ENCODE data around the gene FRS2.
A peak's percentile ranks its signal among the peaks of the same experiment; 100 is the strongest.
"Not testable (repeated sequence)": the region's sequence is repeated elsewhere in the genome, so short reads cannot be mapped to it uniquely, and the experiment has no call there.

FRS2 gene

GRCh38 chr12:69470189-69471075 lies at the start of gene FRS2:
Gene FRS2, plus strand, starts transcription at chr12:69470388. Its CDS starts 98,643 bp downstream, at chr12:69569031.
- DNase-seq = peak; percentile 90

- no peak for DNase-seq
Measured at GRCh38 chr12:69421548-69421947, 48.6 kb upstream of the FRS2 start.

- no peak for DNase-seq
Measured at GRCh38 chr12:69423037-69423905, 46.9 kb upstream of the FRS2 start.

- DNase-seq = no peak
Measured at GRCh38 chr12:69425417-69425816, 44.8 kb upstream of the FRS2 start.

- DNase-seq = no peak
Measured at GRCh38 chr12:69428351-69429073, 41.7 kb upstream of the FRS2 start.

GRCh38 chr12:69430942-69431590 lies 39.1 kb upstream of the FRS2 start:
- no peak for DNase-seq

- DNase-seq = peak; percentile 13
Measured at GRCh38 chr12:69431591-69432222, 38.5 kb upstream of the FRS2 start.

GRCh38 chr12:69433653-69434052 lies 36.5 kb upstream of the FRS2 start:
- DNase-seq = no peak

- no peak for DNase-seq
Measured at GRCh38 chr12:69435644-69436043, 34.5 kb upstream of the FRS2 start.

- DNase-seq = no peak
Measured at GRCh38 chr12:69437073-69437472, 33.1 kb upstream of the FRS2 start.

GRCh38 chr12:69438539-69438938 lies 31.6 kb upstream of the FRS2 start:
- DNase-seq = no peak

GRCh38 chr12:69440016-69440415 lies 30.2 kb upstream of the FRS2 start:
- no peak for DNase-seq

GRCh38 chr12:69440886-69441285 lies 29.3 kb upstream of the FRS2 start:
- DNase-seq = no peak

- no peak for DNase-seq
Measured at GRCh38 chr12:69442894-69443293, 27.3 kb upstream of the FRS2 start.

GRCh38 chr12:69443916-69444315 lies 26.3 kb upstream of the FRS2 start:
- DNase-seq = no peak

- DNase-seq = no peak
Measured at GRCh38 chr12:69447892-69448291, 22.3 kb upstream of the FRS2 start.

GRCh38 chr12:69452598-69453132 lies 17.5 kb upstream of the FRS2 start:
- DNase-seq = not testable (repeated sequence)

- no peak for DNase-seq
Measured at GRCh38 chr12:69456239-69456638, 13.9 kb upstream of the FRS2 start.

- DNase-seq = peak; percentile 21
Measured at GRCh38 chr12:69457433-69457832, 12.8 kb upstream of the FRS2 start.

- DNase-seq = no peak
Measured at GRCh38 chr12:69459477-69459876, 10.7 kb upstream of the FRS2 start.

- DNase-seq = no peak
Measured at GRCh38 chr12:69464428-69464827, 5.8 kb upstream of the FRS2 start.

- no peak for DNase-seq
Measured at GRCh38 chr12:69466867-69467266, 3.3 kb upstream of the FRS2 start.

Data from NCI-H69 (cell line).